GM12872 (cell line): ENCODE results near the gene DNMT1.

ENCODE experiments used
- CTCF ChIP-seq: IDR thresholded peaks from 3 replicates; pipeline ENCODE4 v1.5.1; 2011; ENCODE audit warnings: low read depth, mild to moderate bottlenecking, low read length, moderate library complexity; ENCODE audit not compliant: insufficient read depth

DNMT1 gene

DNA sequence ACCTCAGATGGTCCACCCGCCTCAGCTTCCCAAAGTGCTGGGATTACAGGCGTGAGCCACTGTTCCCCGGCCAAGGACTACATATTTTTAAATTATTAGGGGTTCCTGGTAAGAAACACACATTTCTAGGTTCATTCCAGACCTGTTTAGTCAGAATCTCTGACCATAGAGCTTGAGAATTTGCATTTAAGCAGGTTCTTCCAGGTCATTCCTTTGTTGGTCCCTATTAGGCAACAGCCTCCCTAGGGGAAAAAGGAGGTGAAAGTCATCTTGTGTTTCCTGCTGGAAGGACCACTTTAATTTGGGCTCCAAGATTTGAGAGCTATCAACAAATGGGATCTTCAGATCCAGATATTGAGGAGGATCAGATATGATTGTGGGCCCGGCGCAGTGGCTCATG lies 20.0 kb upstream of the DNMT1 start:
- TF ChIP-seq CTCF, result no peak

- no peak for TF ChIP-seq CTCF
These were observed 16.9 kb upstream of the DNMT1 start for GRCh38 chr19:10211691-10212090.

- no peak for TF ChIP-seq CTCF
These were observed 16.3 kb upstream of the DNMT1 start for GRCh38 chr19:10211061-10211460.

DNA sequence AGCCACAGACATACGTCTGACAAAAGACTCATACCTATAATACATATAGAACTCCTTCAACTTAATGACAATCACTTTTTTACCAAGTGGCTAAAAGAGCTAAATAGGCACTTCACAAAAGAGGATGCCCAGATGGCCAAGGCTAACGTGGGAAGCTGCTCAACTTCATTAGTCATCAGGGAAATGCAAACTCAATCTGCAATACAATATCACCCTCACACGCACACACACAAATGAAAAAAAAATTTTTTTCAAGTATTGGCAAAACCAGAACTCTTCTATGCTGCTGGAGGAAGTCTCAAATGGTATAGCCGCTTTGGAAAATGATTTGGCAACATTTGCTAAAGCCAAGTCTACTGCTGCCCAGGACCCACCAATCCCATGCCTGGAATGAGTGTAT lies 14.6 kb upstream of the DNMT1 start:
- no peak for TF ChIP-seq CTCF

GRCh38 chr19:10207026-10207425 lies 12.3 kb upstream of the DNMT1 start:
- TF ChIP-seq CTCF, result no peak

GRCh38 chr19:10206226-10206885 lies 11.6 kb upstream of the DNMT1 start:
- TF ChIP-seq CTCF, result no peak

GRCh38 chr19:10205636-10206035 lies 10.9 kb upstream of the DNMT1 start:
- TF ChIP-seq CTCF, result no peak

DNA sequence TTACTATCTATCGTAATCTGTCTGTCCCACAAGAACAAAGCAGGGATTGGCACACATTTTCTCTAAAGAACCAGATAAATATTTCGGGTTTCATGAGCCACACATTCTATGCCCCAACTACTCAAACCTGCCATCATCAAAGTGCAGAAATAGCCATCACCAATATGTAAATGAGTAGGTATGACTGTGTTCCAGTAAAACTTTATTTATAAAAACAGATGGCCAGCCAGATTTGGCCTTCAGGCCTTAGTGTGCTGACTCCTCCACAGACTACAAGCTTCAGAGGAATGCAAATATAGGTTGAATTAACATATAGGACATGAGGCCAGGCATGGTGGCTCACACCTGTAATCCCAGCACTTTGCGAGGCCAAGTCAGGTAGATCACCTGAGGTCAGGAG lies 8.9 kb upstream of the DNMT1 start:
- no peak for TF ChIP-seq CTCF
